Measurements from ENCODE around the gene TRIM54. TPM values are rescaled to one million over a fixed set of nuclear protein-coding genes. Genes with fewer than 3 reads are reported as not detected.
"Not testable (repeated sequence)": the region's sequence is repeated elsewhere in the genome, so short reads cannot be mapped to it uniquely, and the experiment has no call there.

TRIM54 gene
- total RNA-seq, 1 donor from 2014 or later = not detected

DNA sequence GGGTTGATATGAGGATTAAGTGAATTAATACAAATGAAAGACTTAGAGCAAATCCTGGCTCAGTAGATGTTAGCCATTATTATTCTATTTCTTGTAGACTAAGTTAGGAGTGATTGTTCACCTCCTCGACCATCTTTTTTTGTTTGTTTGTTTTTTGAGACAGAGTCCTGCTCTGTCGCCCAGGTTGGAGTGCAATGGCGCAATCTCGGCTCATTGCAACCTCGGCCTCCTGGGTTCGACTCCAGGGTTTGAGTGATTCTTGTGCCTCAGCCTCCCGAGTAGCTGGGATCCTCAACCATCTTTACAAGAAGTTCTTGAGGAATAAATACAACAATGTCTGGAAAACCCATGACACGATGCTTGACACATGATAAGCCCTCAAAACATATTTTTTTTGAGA, 12.7 kb downstream of the TRIM54 start:
- TF ChIP-seq, protein P1, sequence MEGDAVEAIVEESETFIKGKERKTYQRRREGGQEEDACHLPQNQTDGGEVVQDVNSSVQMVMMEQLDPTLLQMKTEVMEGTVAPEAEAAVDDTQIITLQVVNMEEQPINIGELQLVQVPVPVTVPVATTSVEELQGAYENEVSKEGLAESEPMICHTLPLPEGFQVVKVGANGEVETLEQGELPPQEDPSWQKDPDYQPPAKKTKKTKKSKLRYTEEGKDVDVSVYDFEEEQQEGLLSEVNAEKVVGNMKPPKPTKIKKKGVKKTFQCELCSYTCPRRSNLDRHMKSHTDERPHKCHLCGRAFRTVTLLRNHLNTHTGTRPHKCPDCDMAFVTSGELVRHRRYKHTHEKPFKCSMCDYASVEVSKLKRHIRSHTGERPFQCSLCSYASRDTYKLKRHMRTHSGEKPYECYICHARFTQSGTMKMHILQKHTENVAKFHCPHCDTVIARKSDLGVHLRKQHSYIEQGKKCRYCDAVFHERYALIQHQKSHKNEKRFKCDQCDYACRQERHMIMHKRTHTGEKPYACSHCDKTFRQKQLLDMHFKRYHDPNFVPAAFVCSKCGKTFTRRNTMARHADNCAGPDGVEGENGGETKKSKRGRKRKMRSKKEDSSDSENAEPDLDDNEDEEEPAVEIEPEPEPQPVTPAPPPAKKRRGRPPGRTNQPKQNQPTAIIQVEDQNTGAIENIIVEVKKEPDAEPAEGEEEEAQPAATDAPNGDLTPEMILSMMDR (IDR thresholded peaks at IDR 0.05; ENCODE audit: unreplicated experiment) = no peak
- DNase-seq (ENCODE audit: low spot score) = no peak
- Mint-ChIP-seq H3K27me3 (ENCODE audit: unreplicated experiment) (peaks cover 6% of the 10 kb centered on the region), H3K4me1 (ENCODE audit: unreplicated experiment) (peaks cover 2% of the 10 kb centered on the region), H3K27ac (ENCODE audit: unreplicated experiment) (no peak overlapping the region), H3K4me3 (ENCODE audit: unreplicated experiment) (no peak overlapping the region), H3K9me3 (ENCODE audit: unreplicated experiment) (no peaks in the 10 kb centered on the region), H3K36me3 (ENCODE audit: low read depth, unreplicated experiment) (no peaks in the 10 kb centered on the region)

DNA sequence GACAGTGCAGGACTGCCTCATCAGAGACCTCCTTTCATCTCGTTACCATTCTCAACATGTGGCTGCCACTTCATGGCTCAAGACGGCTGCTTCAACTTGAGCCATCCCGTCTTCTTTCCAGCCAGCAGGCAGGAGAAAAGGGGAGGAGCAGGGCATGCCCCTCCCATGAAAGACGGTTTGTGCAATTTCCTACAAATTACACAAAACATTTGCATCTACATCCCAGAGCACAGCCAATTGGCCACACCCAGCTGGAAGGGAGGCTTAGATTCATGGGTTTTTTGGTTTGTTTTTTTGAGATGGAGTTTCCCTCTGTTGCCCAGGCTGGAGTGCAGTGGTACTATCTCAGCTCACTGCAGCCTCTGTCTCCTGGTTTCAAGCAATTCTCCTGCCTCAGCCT, 14.3 kb downstream of the TRIM54 start:
- H3K36me3 Mint-ChIP-seq (ENCODE audit: low read depth, unreplicated experiment) = no peaks in the 10 kb centered on the region
- H3K4me1 Mint-ChIP-seq (ENCODE audit: unreplicated experiment) = peaks cover 2% of the 10 kb centered on the region
- no peaks in the 10 kb centered on the region for H3K9me3 Mint-ChIP-seq (ENCODE audit: unreplicated experiment)
- TF ChIP-seq, protein P1 (IDR thresholded peaks at IDR 0.05; ENCODE audit: unreplicated experiment) = no peak
- no peak overlapping the region for H3K4me3 Mint-ChIP-seq (ENCODE audit: unreplicated experiment)
- H3K27ac Mint-ChIP-seq (ENCODE audit: unreplicated experiment) = no peak overlapping the region
- H3K27me3 Mint-ChIP-seq (ENCODE audit: unreplicated experiment) = peaks cover 6% of the 10 kb centered on the region
- no peak for DNase-seq (ENCODE audit: low spot score)

DNA sequence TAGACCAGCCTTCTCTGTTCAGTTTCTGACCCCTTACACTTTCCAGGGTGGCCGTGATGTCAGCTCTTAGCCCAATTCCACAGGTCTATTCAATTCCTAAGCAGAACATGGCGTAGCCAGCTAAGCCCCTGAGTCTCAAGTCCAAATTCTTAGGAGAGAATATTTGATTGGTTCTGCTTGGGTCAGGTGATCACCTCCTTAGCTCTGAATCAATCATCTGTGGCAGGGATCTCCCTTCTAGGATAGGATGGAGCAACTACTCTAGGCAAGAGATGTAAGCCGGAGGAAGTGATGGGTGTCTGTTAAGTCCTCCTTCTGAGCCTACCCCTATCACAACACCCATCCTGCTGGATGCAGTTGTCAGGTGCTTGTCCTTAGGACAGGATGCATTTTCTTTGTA, 15.0 kb downstream of the TRIM54 start:
- no peak overlapping the region for H3K27ac Mint-ChIP-seq (ENCODE audit: unreplicated experiment)
- no peaks in the 10 kb centered on the region for H3K36me3 Mint-ChIP-seq (ENCODE audit: low read depth, unreplicated experiment)
- no peak for DNase-seq (ENCODE audit: low spot score)
- no peaks in the 10 kb centered on the region for H3K9me3 Mint-ChIP-seq (ENCODE audit: unreplicated experiment)
- no peak overlapping the region for H3K4me3 Mint-ChIP-seq (ENCODE audit: unreplicated experiment)
- H3K4me1 Mint-ChIP-seq (ENCODE audit: unreplicated experiment) = peaks cover 2% of the 10 kb centered on the region
- TF ChIP-seq, protein P1 (IDR thresholded peaks at IDR 0.05; ENCODE audit: unreplicated experiment) = no peak
- peaks cover 6% of the 10 kb centered on the region for H3K27me3 Mint-ChIP-seq (ENCODE audit: unreplicated experiment)

DNA sequence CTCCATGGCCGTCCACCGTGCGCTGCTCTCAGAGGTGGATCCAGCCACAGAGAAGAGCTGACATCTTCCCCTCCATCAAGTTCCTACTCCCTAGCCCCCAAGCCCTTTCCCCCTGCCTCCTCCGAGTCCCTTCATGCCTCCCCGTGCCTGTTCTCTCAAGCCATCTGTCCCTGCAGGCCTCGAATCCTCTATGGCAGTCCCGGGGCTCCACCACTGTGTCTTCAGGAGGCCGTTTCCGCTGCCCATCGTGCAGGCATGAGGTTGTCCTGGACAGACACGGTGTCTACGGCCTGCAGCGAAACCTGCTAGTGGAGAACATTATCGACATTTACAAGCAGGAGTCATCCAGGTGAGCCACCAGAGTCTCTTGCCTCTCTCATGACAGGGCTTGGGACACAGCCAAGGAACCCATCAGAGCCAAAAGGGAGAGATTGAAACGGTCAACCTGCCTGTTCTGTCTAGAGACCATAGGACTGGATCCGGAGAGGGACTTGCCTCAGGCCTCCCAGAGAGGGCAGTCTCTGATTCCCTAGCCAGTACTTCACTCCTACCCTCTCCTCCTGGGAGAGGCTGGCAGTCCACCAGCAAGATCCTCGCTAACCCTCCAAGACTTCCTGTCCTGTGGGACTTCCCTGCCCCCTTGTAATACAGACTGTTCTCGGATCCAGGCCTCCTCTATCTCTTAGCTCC, 16.3 kb downstream of the TRIM54 start:
- no peaks in the 10 kb centered on the region for H3K4me1 Mint-ChIP-seq (ENCODE audit: unreplicated experiment)
- no peak overlapping the region for H3K4me3 Mint-ChIP-seq (ENCODE audit: unreplicated experiment)
- no peaks in the 10 kb centered on the region for H3K36me3 Mint-ChIP-seq (ENCODE audit: low read depth, unreplicated experiment)
- TF ChIP-seq, protein P1 (IDR thresholded peaks at IDR 0.05; ENCODE audit: unreplicated experiment) = no peak
- H3K27ac Mint-ChIP-seq (ENCODE audit: unreplicated experiment) = no peak overlapping the region
- H3K27me3 Mint-ChIP-seq (ENCODE audit: unreplicated experiment) = peaks cover 8% of the 10 kb centered on the region
- no peaks in the 10 kb centered on the region for H3K9me3 Mint-ChIP-seq (ENCODE audit: unreplicated experiment)
- no peak for DNase-seq (ENCODE audit: low spot score)

DNA sequence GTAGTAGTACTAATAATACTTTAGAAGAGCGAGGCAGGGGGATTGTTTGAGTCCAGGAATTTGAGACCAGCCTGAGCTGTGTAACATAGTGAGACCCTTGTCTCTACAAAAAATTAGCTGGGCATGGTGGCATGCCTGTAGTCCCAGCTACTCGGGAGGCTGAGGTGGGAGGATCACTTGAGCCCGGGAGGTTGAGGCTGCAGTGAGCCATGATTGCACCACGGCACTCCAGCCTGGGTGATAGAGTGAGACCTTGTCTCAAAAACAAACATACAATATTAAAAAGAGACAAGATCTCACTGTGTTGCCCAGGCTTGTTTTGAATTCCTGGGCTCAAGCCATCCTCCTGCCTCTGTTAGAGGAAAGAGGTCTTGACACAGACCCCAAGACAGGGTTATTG, 18.4 kb downstream of the TRIM54 start:
- not testable (repeated sequence) for H3K9me3 Mint-ChIP-seq (ENCODE audit: unreplicated experiment); H3K4me3 Mint-ChIP-seq (ENCODE audit: unreplicated experiment); H3K27ac Mint-ChIP-seq (ENCODE audit: unreplicated experiment); H3K36me3 Mint-ChIP-seq (ENCODE audit: low read depth, unreplicated experiment); DNase-seq (ENCODE audit: low spot score); H3K4me1 Mint-ChIP-seq (ENCODE audit: unreplicated experiment)
- H3K27me3 Mint-ChIP-seq (ENCODE audit: unreplicated experiment) = peaks cover 15% of the 10 kb centered on the region
